RWPE2 (cell line): ENCODE measurements around the gene SPEF2.

Source experiments
- ATAC-seq: fragments of 200-7000 bp; cut with Tn5 transposase; 3 replicates; pipeline ENCODE4 v1.9.1; 2021; ENCODE audit warnings: low read depth
- DNase-seq: peaks from one replicate; pipeline ENCODE4 v3.0.0-alpha.2; 2020; ENCODE audit warnings: low spot score
- H3K27ac ChIP-seq: fragments of 450-650 bp; 2 replicates; pipeline ENCODE4 v1.5.1; 2017; ENCODE audit warnings: mild to moderate bottlenecking; ENCODE audit not compliant: poor library complexity, severe bottlenecking
- H3K27me3 ChIP-seq: fragments of 250-450 bp; sonication (Bioruptor Pico); 2 replicates; pipeline ENCODE4 v1.5.1; 2021; ENCODE audit warnings: mild to moderate bottlenecking, moderate library complexity; ENCODE audit not compliant: insufficient read depth, poor library complexity, severe bottlenecking
- H3K36me3 ChIP-seq: fragments of 250-450 bp; sonication (Bioruptor Pico); 2 replicates; pipeline ENCODE4 v1.5.1; 2020; ENCODE audit warnings: low read depth, mild to moderate bottlenecking, moderate library complexity
- H3K4me1 ChIP-seq: fragments of 250-450 bp; sonication (Bioruptor Pico); 2 replicates; pipeline ENCODE4 v1.5.1; 2021; ENCODE audit warnings: mild to moderate bottlenecking, moderate library complexity; ENCODE audit not compliant: insufficient read depth, poor library complexity, severe bottlenecking
- H3K4me3 ChIP-seq: fragments of 250-450 bp; sonication (Bioruptor Pico); 2 replicates; pipeline ENCODE4 v1.5.1; 2021; ENCODE audit warnings: mild to moderate bottlenecking, moderate library complexity; ENCODE audit not compliant: severe bottlenecking
- H3K9me3 ChIP-seq: fragments of 250-450 bp; sonication (Bioruptor Pico); 2 replicates; pipeline ENCODE4 v1.5.1; 2021; ENCODE audit warnings: mild to moderate bottlenecking, moderate library complexity; ENCODE audit not compliant: severe bottlenecking
- TF ChIP-seq, protein P1 (sequence below): fragments of 450-650 bp; IDR thresholded peaks from one replicate; pipeline ENCODE4 v1.5.1; 2017; ENCODE audit warnings: mild to moderate bottlenecking, moderate library complexity; ENCODE audit not compliant: poor library complexity, severe bottlenecking

The SPEF2 gene

DNA sequence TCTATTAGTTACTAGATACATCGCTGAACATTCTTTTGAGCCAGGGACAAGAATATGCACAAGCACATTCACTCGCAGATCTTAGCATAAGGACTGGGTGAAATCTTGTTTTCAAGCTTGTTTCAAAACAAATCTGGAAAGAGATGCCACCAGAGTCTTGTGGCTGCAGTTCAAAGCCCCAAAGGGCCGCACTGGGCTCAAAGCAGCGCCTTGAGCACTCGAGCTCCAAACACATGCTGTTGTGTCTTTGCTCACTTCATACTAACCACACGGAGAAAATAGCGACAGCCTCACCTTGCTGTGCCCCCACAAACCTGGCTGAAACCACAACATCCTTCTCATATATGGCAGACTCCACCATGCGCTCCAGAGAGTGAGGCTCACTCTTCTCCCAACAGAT lies 204.8 kb downstream of the SPEF2 start:
- Histone ChIP-seq H3K27me3 (no peaks in the 10 kb centered on the region), H3K9me3 (no peaks in the 10 kb centered on the region), H3K36me3 (no peaks in the 10 kb centered on the region), H3K27ac (no peak overlapping the region), H3K4me1 (no peaks in the 10 kb centered on the region), H3K4me3 (no peak overlapping the region)
- DNase-seq (no peak), ATAC-seq (no peak)
- TF ChIP-seq, protein P1, sequence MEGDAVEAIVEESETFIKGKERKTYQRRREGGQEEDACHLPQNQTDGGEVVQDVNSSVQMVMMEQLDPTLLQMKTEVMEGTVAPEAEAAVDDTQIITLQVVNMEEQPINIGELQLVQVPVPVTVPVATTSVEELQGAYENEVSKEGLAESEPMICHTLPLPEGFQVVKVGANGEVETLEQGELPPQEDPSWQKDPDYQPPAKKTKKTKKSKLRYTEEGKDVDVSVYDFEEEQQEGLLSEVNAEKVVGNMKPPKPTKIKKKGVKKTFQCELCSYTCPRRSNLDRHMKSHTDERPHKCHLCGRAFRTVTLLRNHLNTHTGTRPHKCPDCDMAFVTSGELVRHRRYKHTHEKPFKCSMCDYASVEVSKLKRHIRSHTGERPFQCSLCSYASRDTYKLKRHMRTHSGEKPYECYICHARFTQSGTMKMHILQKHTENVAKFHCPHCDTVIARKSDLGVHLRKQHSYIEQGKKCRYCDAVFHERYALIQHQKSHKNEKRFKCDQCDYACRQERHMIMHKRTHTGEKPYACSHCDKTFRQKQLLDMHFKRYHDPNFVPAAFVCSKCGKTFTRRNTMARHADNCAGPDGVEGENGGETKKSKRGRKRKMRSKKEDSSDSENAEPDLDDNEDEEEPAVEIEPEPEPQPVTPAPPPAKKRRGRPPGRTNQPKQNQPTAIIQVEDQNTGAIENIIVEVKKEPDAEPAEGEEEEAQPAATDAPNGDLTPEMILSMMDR: no peak

DNA sequence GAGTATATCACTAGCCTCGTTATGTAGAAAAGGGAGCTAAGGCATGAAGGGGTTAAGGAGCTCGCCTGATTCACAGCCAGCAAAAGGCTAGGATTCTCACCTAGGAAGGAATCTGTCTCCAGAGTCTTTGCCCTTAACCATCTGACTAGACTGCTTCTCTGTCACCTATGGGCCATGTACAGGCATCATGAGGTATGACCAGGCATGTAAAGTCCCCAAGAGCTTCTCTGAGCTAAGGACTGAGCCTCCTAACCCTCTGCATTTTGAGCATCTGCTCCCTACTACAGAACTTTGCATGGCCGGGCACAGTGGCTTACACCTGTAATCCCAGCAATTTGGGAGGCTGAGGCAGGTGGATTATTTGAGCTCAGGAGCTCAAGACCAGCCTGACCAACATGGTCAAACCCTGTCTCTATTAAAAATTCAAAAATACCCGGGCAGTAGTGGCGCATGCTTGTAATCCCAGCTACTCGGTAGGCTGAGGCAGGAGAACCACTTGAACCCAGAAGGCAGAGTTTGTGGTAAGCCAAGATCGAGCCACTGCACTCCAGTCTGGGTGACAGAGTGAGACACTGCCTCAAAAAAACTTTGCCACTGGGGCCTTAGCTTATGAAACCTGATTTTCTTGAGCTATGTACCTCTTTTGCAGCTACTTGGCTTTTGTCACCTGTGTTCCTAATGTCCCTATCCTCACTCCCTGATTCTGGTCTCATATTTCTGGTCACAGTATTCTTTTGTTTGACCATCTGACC lies 205.9 kb downstream of the SPEF2 start:
- Histone ChIP-seq H3K4me3 (no peak overlapping the region), H3K27me3 (no peaks in the 10 kb centered on the region), H3K4me1 (no peaks in the 10 kb centered on the region), H3K27ac (no peak overlapping the region), H3K36me3 (no peaks in the 10 kb centered on the region), H3K9me3 (no peaks in the 10 kb centered on the region)
- DNase-seq (no peak), ATAC-seq (no peak)
- TF ChIP-seq, protein P1: no peak

DNA sequence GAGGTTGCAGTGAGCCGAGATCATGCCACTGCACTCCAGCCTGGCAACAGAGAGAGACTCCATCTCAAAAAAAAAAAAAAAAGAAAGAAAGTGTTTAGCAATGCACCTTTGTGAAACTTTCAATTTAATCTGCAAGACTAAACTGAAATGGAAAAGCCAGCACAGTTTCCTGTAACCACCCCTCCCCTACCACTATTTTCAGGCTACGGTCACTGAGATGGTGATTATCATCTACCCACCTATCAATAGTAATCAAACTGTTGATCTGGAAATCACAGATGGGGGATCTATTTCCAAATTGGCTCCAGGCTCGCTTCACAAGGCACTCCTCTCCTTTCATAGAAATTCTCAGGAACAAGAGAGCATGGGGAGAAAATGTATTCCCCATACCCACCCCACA lies 208.4 kb downstream of the SPEF2 start:
- TF ChIP-seq, protein P1: no peak
- Histone ChIP-seq H3K27ac (no peak overlapping the region), H3K9me3 (no peaks in the 10 kb centered on the region), H3K4me3 (no peak overlapping the region), H3K4me1 (no peaks in the 10 kb centered on the region), H3K36me3 (no peaks in the 10 kb centered on the region), H3K27me3 (no peaks in the 10 kb centered on the region)
- DNase-seq: no peak
- ATAC-seq: no peak

DNA sequence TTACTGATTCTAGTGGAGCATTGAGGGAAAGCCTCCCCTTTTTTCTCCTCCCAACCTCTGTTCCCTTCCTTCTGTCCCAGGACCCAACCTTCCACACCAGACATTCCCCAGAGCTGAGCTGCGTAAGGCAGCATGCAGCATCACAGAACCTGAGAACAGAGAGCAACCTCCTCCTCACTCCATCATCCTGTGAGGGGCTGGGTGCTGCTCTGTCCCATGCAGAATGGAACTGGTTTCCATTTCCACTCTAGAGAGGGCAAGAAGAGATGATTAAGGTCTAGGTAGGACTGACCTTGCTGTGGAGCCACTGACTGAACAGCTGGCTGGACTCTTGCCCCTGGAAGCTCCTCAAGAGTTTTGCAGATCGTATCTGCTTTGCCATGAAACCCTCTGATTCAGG lies 208.9 kb downstream of the SPEF2 start:
- no peaks in the 10 kb centered on the region for H3K4me1 ChIP-seq
- no peak overlapping the region for H3K27ac ChIP-seq
- TF ChIP-seq, protein P1: no peak
- H3K36me3 ChIP-seq: no peaks in the 10 kb centered on the region
- ATAC-seq: no peak
- H3K27me3 ChIP-seq: no peaks in the 10 kb centered on the region
- no peaks in the 10 kb centered on the region for H3K9me3 ChIP-seq
- DNase-seq: no peak
- no peak overlapping the region for H3K4me3 ChIP-seq

DNA sequence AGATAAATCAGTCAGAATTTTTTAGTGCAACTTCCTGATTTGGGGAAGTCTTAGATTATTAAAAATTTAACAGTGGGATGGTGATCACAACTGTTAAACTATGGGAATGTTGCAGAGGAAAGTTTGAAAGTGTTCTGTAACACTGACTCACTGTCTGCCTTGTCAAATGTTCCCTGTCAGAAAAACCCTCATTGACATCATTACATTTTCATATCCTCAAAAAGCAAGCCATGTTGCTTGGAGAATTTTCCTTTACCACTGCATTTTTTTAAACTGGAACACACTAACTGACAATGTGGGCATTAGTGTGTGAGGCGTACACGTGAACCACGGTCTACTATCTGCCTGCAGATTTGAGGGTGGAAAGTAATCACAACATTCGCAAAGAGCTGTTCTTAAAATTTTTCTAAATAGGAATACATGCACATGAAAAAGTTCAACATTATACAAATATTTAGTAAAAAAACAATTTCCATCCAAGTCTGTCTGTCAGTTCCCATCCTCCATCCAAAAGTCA lies 210.5 kb downstream of the SPEF2 start:
- Histone ChIP-seq H3K9me3 (no peaks in the 10 kb centered on the region), H3K27me3 (no peaks in the 10 kb centered on the region), H3K4me3 (no peak overlapping the region), H3K27ac (no peak overlapping the region), H3K36me3 (no peaks in the 10 kb centered on the region), H3K4me1 (no peaks in the 10 kb centered on the region)
- ATAC-seq (no peak), DNase-seq (no peak)
- TF ChIP-seq, protein P1: no peak
